Prostate gland (tissue), 2 donors: ENCODE measurements around the gene RRAS2.

ENCODE experiments used
- CTCF ChIP-seq, 4 experiments: fragments of 200-600 bp in 2 of 4; fragments of 450-650 bp in 2 of 4; sonication (generic) in 2 of 4; IDR thresholded peaks; 1 replicate in 3 of 4; 2 replicates in 1 of 4; pipeline ENCODE4 v1.5.1; 2016 to 2019; ENCODE audit warnings: antibody characterized with exemption in 4 of 4, mild to moderate bottlenecking in 2 of 4, moderate library complexity in 2 of 4
- POLR2AphosphoS5 ChIP-seq: sonication (generic); formaldehyde crosslinking; IDR thresholded peaks from one replicate; pipeline ENCODE4 v1.6.1; 2017; ENCODE audit warnings: antibody characterized with exemption

DNA sequence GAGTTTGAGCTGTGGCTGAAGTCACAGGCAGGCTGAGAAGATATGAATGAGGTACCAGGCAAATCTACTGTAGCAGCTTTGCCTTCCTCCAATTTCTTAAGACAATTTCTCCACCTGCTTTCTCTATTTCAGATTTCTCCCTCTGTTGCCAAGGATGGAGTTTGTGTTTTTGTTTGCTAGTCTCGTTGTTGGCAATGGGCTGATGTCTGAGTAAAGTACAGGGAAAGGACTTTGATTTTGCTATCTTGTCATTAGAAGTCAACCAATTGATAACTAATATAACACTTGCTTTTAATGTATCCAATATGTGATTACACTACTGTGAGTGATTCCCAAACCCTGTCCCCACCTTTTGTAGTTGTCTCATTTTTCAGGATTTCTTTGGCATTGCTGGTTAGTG lies 40.1 kb upstream of the RRAS2 start:
- TF ChIP-seq CTCF (IDR thresholded peaks at IDR 0.05) (no peak), POLR2AphosphoS5 (no peak)
